ENCODE results near the gene PBX3. TPM values are rescaled to one million over a fixed set of nuclear protein-coding genes. Genes with fewer than 3 reads are reported as not detected.

PBX3 gene
- total and polyA plus RNA-seq, 8 donors: 8.9 to 36.8 (median 21.5) TPM

GRCh38 chr9:125831054-125831453, 83.9 kb downstream of the PBX3 start:
- Histone ChIP-seq H3K36me3 (no peaks in the 10 kb centered on the region), H3K9me3 (no peaks in the 10 kb centered on the region), H3K27me3 (no peaks in the 10 kb centered on the region), H3K4me3 (no peak overlapping the region), H3K4me1 (peaks cover 0 to 10% (median 0%) of the 10 kb centered on the region in 3 donors), H3K27ac (no peak overlapping the region)
- ATAC-seq (no peak), DNase-seq (no peak), FAIRE-seq (no peak)
- WGBS, 2 donors: 70 to 84% methylated on average over 2 of the region's 2 CpGs
- TF ChIP-seq CTCF (IDR thresholded peaks at IDR 0.05): no peak
- intact Hi-C loops (cut with DNase I): no loop called here

- Histone ChIP-seq H3K27ac (no peak overlapping the region), H3K27me3 (no peaks in the 10 kb centered on the region), H3K9me3 (no peaks in the 10 kb centered on the region), H3K4me3 (no peak overlapping the region), H3K36me3 (no peaks in the 10 kb centered on the region), H3K4me1 (peaks cover 0 to 8% (median 0%) of the 10 kb centered on the region in 3 donors)
- no peak for TF ChIP-seq CTCF (IDR thresholded peaks at IDR 0.05)
- DNase-seq: no peak
- no peak for ATAC-seq
- no peak for FAIRE-seq
- WGBS, 2 donors: 76 to 90% methylated on average over 1 of the region's 1 CpG
- intact Hi-C loops (cut with DNase I): no loop called here
These were observed 84.4 kb downstream of the PBX3 start for GRCh38 chr9:125831616-125832015.

- no peaks in the 10 kb centered on the region for H3K4me1 ChIP-seq
- FAIRE-seq (no peak), ATAC-seq (no peak), DNase-seq (no peak)
- intact Hi-C loops (cut with DNase I): no loop called here
- H3K36me3 ChIP-seq: no peaks in the 10 kb centered on the region
- no peak overlapping the region for H3K27ac ChIP-seq
- H3K4me3 ChIP-seq: no peak overlapping the region
- H3K27me3 ChIP-seq: no peaks in the 10 kb centered on the region
- WGBS, 2 donors: 58 to 64% methylated on average over 1 of the region's 1 CpG
- TF ChIP-seq CTCF (IDR thresholded peaks at IDR 0.05): no peak
- H3K9me3 ChIP-seq: no peaks in the 10 kb centered on the region
These were observed 88.5 kb downstream of the PBX3 start for GRCh38 chr9:125835655-125836054.

- H3K9me3 ChIP-seq: no peaks in the 10 kb centered on the region
- no peak for TF ChIP-seq CTCF (IDR thresholded peaks at IDR 0.05)
- no peaks in the 10 kb centered on the region for H3K4me1 ChIP-seq
- ATAC-seq (no peak), DNase-seq (no peak), FAIRE-seq (no peak)
- H3K36me3 ChIP-seq: no peaks in the 10 kb centered on the region
- H3K27me3 ChIP-seq: no peaks in the 10 kb centered on the region
- no peak overlapping the region for H3K4me3 ChIP-seq
- intact Hi-C loops (cut with DNase I): no loop called here
- H3K27ac ChIP-seq: no peak overlapping the region
- WGBS, 2 donors: 78 to 86% methylated on average over 2 of the region's 2 CpGs
These were observed 92.1 kb downstream of the PBX3 start for GRCh38 chr9:125839317-125839716.

GRCh38 chr9:125841444-125841843, 94.3 kb downstream of the PBX3 start:
- H3K4me3 ChIP-seq: no peak overlapping the region
- H3K27ac ChIP-seq: no peak overlapping the region
- no peaks in the 10 kb centered on the region for H3K27me3 ChIP-seq
- 82 to 83% methylated on average over 1 of the region's 1 CpG for WGBS, 2 donors
- H3K36me3 ChIP-seq: no peaks in the 10 kb centered on the region
- TF ChIP-seq CTCF (IDR thresholded peaks at IDR 0.05): no peak
- no peak for DNase-seq
- H3K9me3 ChIP-seq: no peaks in the 10 kb centered on the region
- no peaks in the 10 kb centered on the region for H3K4me1 ChIP-seq
- intact Hi-C loops (cut with DNase I): no loop called here
- ATAC-seq: no peak
- FAIRE-seq: no peak

Measured in pancreas (tissue), 10 donors.